GM19397 (cell line): ENCODE data around the gene SLC9A4.
A peak's percentile ranks its signal among the peaks of the same experiment; 100 is the strongest.

ENCODE experiments used
- ATAC-seq: cut with Tn5 transposase; IDR thresholded peaks from one replicate; pipeline ENCODE4 v1.9.1; 2021; ENCODE audit warnings: mild to moderate bottlenecking, moderate library complexity; ENCODE audit not compliant: unreplicated experiment

Gene SLC9A4, protein sequence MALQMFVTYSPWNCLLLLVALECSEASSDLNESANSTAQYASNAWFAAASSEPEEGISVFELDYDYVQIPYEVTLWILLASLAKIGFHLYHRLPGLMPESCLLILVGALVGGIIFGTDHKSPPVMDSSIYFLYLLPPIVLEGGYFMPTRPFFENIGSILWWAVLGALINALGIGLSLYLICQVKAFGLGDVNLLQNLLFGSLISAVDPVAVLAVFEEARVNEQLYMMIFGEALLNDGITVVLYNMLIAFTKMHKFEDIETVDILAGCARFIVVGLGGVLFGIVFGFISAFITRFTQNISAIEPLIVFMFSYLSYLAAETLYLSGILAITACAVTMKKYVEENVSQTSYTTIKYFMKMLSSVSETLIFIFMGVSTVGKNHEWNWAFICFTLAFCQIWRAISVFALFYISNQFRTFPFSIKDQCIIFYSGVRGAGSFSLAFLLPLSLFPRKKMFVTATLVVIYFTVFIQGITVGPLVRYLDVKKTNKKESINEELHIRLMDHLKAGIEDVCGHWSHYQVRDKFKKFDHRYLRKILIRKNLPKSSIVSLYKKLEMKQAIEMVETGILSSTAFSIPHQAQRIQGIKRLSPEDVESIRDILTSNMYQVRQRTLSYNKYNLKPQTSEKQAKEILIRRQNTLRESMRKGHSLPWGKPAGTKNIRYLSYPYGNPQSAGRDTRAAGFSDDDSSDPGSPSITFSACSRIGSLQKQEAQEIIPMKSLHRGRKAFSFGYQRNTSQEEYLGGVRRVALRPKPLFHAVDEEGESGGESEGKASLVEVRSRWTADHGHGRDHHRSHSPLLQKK

GRCh38 chr2:102473020-102473419 lies at the start of gene SLC9A4:
Gene SLC9A4, plus strand, starts transcription at chr2:102473226. Its CDS starts 534 bp downstream, at chr2:102473760.
- ATAC-seq = peak; percentile 66

GRCh38 chr2:102423368-102423767 lies 49.7 kb upstream of the SLC9A4 start:
- no peak for ATAC-seq

DNA sequence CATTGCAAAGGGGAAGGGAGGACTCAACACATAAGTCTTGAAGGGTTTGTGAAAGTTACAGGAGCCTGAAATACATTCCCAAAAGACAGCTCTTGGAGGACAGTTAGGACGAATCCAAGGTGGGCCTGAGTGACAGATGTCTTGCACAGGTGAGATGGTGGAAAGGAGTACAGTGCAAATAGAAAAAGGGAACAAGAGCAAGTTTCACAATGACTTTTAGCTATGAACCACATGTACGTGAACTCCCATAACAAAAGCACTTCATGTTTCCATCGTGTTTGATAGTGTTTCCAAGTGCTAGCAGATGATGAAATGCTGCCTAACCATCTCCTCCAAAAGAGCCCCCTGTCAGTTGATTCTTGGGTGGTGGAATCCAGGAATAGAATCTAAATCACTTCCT lies 48.3 kb upstream of the SLC9A4 start:
- peak; percentile 83 for ATAC-seq

GRCh38 chr2:102425441-102426132 lies 47.4 kb upstream of the SLC9A4 start:
- no peak for ATAC-seq

GRCh38 chr2:102427249-102427648 lies 45.8 kb upstream of the SLC9A4 start:
- ATAC-seq = no peak

GRCh38 chr2:102428573-102428972 lies 44.5 kb upstream of the SLC9A4 start:
- no peak for ATAC-seq

DNA sequence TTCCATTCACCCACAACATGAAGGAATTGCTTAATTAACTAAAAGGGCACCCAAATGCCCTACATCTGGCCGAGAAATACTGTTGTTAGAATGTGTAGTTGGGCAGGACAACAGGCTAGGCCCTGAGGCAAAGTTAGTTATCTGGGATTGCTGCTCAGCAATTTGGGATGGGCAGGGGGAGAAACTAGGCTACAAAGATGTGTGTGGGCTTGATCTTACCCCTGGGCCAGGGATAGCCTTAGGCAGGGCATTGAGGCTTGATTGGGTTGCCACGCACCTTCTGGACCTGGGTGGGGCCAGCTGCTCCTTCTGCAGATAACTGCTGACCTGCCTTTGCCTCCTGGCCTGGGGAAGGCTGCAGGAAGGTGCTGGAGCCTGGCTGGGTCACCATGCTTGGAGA lies 40.6 kb upstream of the SLC9A4 start:
- no peak for ATAC-seq

DNA sequence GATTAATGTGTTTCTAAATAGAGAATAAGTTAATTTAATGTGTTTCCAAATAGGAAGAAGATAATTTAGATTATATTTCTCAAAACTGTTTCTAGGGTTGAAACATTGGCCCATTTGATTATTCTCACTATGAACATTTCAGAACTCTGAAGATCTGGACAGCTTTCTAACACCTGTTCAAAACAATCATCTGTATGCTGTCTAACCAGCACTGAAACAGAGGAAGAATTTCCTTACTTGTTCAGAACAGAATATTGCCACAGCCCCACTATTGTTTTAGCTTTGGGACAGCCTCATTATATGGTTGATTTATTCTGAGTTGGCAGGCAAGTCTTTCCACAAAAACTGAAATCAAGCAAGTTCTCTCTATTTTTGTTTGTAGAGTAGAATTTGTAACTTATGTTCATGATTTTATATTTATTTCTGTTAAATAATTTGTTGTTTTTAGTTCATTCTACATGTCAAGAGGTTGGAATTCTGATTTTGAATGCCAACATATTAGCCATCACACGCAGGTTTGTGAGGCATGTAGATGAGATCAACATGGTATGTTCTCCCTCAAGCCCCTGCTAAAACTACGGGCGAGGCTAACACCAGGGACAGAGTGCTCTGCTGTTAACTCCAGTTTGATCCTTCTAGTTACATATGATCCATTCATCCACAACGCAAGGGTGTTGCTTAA lies 38.9 kb upstream of the SLC9A4 start:
- no peak for ATAC-seq

GRCh38 chr2:102434655-102435381 lies 38.2 kb upstream of the SLC9A4 start:
- no peak for ATAC-seq

DNA sequence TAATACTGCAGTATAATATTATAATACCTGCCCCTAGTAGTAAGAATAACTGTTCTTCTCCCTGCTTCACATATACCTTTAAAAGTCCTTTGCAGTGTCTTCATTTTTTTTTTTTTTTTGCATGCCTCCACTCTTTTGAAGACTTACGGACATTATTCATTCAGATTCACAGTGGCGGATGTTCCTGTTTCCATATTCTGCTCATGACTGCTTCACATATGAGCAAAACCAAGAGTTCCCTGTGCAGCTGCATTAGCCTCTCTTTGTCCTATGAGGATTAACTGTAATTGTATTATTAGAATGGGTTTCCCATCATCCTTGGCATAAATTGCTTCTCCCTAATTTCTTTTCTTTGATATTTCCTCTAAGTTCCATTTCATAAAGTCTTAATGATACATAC lies 37.3 kb upstream of the SLC9A4 start:
- no peak for ATAC-seq

GRCh38 chr2:102436323-102436722 lies 36.7 kb upstream of the SLC9A4 start:
- ATAC-seq = no peak

DNA sequence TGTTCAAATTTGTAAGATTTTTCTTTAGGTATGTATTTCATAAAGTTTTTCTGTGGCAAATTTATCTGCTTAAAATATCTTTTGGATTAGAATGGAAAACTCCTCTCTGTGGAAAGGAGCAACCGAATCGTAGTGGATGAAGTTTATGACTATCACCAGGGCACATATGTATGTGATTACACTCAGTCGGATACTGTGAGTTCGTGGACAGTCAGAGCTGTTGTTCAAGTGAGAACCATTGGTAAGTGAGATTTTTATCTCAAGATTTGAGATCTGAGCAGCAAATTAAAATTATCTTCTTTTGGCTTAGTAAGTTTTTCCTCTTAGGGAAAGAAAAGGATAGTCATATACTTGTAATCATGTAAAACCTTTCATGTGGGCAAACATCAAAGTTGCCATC lies 35.9 kb upstream of the SLC9A4 start:
- ATAC-seq = no peak

DNA sequence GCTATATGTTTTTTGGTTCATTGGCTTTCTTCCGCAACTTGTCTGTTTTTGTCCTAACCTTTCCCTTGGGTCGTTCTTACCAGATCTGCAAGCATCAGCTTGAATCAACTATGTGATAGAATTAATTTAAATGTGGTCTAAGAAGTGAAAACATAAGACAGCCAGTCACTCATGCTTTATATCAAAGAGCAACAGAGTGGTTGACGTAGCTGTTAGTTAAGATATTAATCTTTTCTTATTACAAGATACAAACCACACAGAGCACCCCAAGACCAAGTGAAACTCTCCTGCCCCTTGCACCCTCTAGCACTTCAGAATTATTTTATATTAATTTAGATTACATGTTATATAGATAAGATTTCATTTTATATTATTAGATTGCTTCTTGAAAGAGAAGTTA lies 34.9 kb upstream of the SLC9A4 start:
- no peak for ATAC-seq

DNA sequence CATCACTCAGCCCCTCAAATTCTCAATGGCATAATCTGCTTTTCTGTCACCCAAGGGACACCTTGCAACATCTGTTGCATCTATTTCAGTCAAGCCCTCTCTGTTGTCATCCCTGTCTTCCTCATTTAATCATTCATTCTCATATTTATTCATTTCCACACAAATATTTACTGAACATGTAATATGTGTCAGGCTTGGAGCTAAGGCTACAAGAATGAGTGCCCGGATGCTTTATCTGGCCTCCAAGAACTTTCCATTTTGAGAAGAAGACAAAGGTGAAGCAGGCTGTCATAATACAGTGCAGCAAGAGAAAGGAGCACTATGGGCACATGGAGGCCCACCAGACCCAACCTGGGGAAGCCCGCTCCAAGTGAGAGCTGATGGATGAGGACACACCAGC lies 34.4 kb upstream of the SLC9A4 start:
- ATAC-seq = no peak

GRCh38 chr2:102439065-102439695 lies 33.8 kb upstream of the SLC9A4 start:
- ATAC-seq = no peak

GRCh38 chr2:102442967-102443828 lies 29.8 kb upstream of the SLC9A4 start:
- no peak for ATAC-seq

GRCh38 chr2:102444233-102444632 lies 28.8 kb upstream of the SLC9A4 start:
- no peak for ATAC-seq

DNA sequence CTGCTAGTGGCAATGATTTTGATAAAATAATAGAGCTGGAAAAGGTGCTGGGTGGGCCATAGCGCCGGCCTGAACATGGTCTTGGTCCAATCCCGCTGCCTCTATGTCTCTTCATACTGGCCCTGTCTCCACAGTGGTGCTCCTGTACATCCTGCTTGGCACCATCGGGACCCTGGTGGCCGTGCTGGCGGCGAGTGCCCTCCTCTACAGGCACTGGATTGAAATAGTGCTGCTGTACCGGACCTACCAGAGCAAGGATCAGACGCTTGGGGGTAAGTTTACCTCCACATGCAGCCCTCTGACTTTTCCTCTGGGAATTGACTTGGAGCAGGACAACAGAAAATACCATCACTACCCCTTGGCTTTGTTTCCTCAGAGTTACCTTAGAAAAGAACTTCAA lies 26.1 kb upstream of the SLC9A4 start:
- no peak for ATAC-seq
